Measurements from ENCODE around the gene IVNS1ABP. TPM values are rescaled to one million over a fixed set of nuclear protein-coding genes. Genes with fewer than 3 reads are reported as not detected.

The IVNS1ABP gene
- total and polyA plus RNA-seq, 10 of the 15 experiments (the other 5 are each of a cell fraction or from before 2014, with no cell fraction given): 19.2 to 154 (median 43.9) TPM

- Histone ChIP-seq H3K4me1 (ENCODE audit: control insufficient read depth, insufficient read depth, low read length) (no peaks in the 10 kb centered on the region), H3K27ac (ENCODE audit: control insufficient read depth, insufficient read depth) (no peak overlapping the region), H2AFZ (ENCODE audit: control insufficient read depth, low read depth, low read length) (no peak overlapping the region), H3K27me3 (replicated peaks in 1 of 2; ENCODE audit: control insufficient read depth in 2 of 2, insufficient read depth in 2 of 2, low read length in 1 of 2) (no peaks in the 10 kb centered on the region), H4K20me1 (ENCODE audit: control insufficient read depth, insufficient read depth) (no peaks in the 10 kb centered on the region), H3K9ac (ENCODE audit: control insufficient read depth, insufficient read depth, low read length) (no peak overlapping the region), H3K4me2 (ENCODE audit: control insufficient read depth, insufficient read depth) (no peak overlapping the region), H3K9me3 (replicated peaks; ENCODE audit: control insufficient read depth, insufficient read depth, low read length) (no peaks in the 10 kb centered on the region), H3K79me2 (ENCODE audit: control insufficient read depth, insufficient read depth, low read length) (no peaks in the 10 kb centered on the region), H3K36me3 (ENCODE audit: control insufficient read depth in 2 of 2, insufficient read depth in 2 of 2, low read length in 1 of 2) (no peaks in the 10 kb centered on the region), H3K4me3 (no peak overlapping the region)
- TF ChIP-seq BMI1 (IDR thresholded peaks at IDR 0.05; ENCODE audit: borderline replicate concordance): peak; percentile 75; the same call in 1 of the 2 replicates
- no peak for TF ChIP-seq SUZ12 (IDR thresholded peaks at IDR 0.05; ENCODE audit: unreplicated experiment)
- no peak for TF ChIP-seq RAD51 (IDR thresholded peaks at IDR 0.05)
- ChIA-PET SMC1A (ENCODE audit: uncharacterized antibody, unreplicated experiment) (interaction anchor here (0.7 to 2.7 kb wide), 4 partner anchors 11 to 325 kb away, joined by 3 to 8 read pairs (median 4); no protein-coding TSS in a partner anchor), POLR2A (no interaction called here), CTCF (interaction anchor here (0.9 kb wide), 1 partner anchor 16 kb away, joined by 3 read pairs; no protein-coding TSS in a partner anchor), RAD21 (ENCODE audit: unreplicated experiment) (no interaction called here)
- in situ Hi-C loops (cut with MboI) (no loop called here), intact Hi-C loops (cut with micrococcal nuclease; ENCODE audit: unreplicated experiment) (no loop called here)
- ATAC-seq (no peak), DNase-seq (ENCODE audit: low read depth, low spot score) (no peak), FAIRE-seq (no peak)
- WGBS (ENCODE audit: insufficient coverage, insufficient replicate concordance, low lambda C conversion rate, missing lambda C conversion rate): 75% methylated on average over 2 of the region's 2 CpGs
- no TSS peak for BruUV-seq (replicated peaks)
Observed at GRCh38 chr1:185351734-185352466, 34.9 kb upstream of the IVNS1ABP start.

DNA sequence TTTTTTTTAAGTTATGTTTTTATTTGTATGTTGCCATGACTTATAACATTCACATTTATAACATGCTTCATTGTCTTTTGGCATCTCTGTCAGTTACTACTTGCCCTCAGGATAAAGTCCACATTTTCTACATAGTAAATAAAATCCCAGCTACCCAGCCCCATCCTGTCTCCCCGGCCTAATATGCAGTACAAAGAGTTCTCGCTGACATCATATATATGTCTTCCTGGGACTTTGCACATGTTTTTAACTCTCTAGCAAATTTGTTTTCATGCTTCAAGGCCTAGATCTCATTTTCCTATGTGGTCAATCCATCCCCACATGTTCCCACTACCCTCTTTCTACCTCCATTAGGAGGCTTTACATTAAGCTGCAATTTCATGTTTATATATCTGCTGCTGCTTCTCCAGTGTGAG lies 33.0 kb upstream of the IVNS1ABP start:
- Histone ChIP-seq H4K20me1 (ENCODE audit: control insufficient read depth, insufficient read depth) (no peaks in the 10 kb centered on the region), H3K4me3 (no peak overlapping the region), H3K36me3 (ENCODE audit: control insufficient read depth in 2 of 2, insufficient read depth in 2 of 2, low read length in 1 of 2) (no peaks in the 10 kb centered on the region), H3K27me3 (replicated peaks in 1 of 2; ENCODE audit: control insufficient read depth in 2 of 2, insufficient read depth in 2 of 2, low read length in 1 of 2) (no peaks in the 10 kb centered on the region), H3K4me2 (ENCODE audit: control insufficient read depth, insufficient read depth) (no peak overlapping the region), H3K9ac (ENCODE audit: control insufficient read depth, insufficient read depth, low read length) (no peak overlapping the region), H3K27ac (ENCODE audit: control insufficient read depth, insufficient read depth) (no peak overlapping the region), H3K79me2 (ENCODE audit: control insufficient read depth, insufficient read depth, low read length) (no peaks in the 10 kb centered on the region), H3K9me3 (replicated peaks; ENCODE audit: control insufficient read depth, insufficient read depth, low read length) (no peaks in the 10 kb centered on the region), H3K4me1 (ENCODE audit: control insufficient read depth, insufficient read depth, low read length) (peaks cover 5% of the 10 kb centered on the region), H2AFZ (ENCODE audit: control insufficient read depth, low read depth, low read length) (no peak overlapping the region)
- ChIA-PET RAD21 (ENCODE audit: unreplicated experiment) (interaction anchor here (0.7 kb wide), 1 partner anchor 11 kb away, joined by 3 read pairs; no protein-coding TSS in a partner anchor), CTCF (no interaction called here), POLR2A (interaction anchor here (0.6 kb wide), 1 partner anchor 146 kb away, joined by 3 read pairs; no protein-coding TSS in a partner anchor), SMC1A (ENCODE audit: uncharacterized antibody, unreplicated experiment) (interaction anchor here (1.2 to 1.8 kb wide), 3 partner anchors 13 to 36 kb away, joined by 4 to 6 read pairs (median 5); no protein-coding TSS in a partner anchor)
- 100% methylated on average over 2 of the region's 2 CpGs for WGBS (ENCODE audit: insufficient coverage, insufficient replicate concordance, low lambda C conversion rate, missing lambda C conversion rate)
- intact Hi-C loops (cut with micrococcal nuclease; ENCODE audit: unreplicated experiment): no loop called here
- no peak for ATAC-seq
- DNase-seq (ENCODE audit: low read depth, low spot score): no peak
- FAIRE-seq: no peak
- in situ Hi-C loops (cut with MboI): no loop called here
- BruUV-seq (replicated peaks): no TSS peak
- TF ChIP-seq CHD2 (IDR thresholded peaks at IDR 0.05; ENCODE audit: borderline replicate concordance, low read depth, low read length): no peak
- TF ChIP-seq IKZF2 (IDR thresholded peaks at IDR 0.05): no peak
- TF ChIP-seq NR2F1 (conservative IDR thresholded peaks at IDR 0.05): no peak
- TF ChIP-seq CREM (IDR thresholded peaks at IDR 0.05; ENCODE audit: low read depth): no peak
- TF ChIP-seq TCF7 (IDR thresholded peaks at IDR 0.05; ENCODE audit: borderline replicate concordance): no peak
- TF ChIP-seq, protein P1, sequence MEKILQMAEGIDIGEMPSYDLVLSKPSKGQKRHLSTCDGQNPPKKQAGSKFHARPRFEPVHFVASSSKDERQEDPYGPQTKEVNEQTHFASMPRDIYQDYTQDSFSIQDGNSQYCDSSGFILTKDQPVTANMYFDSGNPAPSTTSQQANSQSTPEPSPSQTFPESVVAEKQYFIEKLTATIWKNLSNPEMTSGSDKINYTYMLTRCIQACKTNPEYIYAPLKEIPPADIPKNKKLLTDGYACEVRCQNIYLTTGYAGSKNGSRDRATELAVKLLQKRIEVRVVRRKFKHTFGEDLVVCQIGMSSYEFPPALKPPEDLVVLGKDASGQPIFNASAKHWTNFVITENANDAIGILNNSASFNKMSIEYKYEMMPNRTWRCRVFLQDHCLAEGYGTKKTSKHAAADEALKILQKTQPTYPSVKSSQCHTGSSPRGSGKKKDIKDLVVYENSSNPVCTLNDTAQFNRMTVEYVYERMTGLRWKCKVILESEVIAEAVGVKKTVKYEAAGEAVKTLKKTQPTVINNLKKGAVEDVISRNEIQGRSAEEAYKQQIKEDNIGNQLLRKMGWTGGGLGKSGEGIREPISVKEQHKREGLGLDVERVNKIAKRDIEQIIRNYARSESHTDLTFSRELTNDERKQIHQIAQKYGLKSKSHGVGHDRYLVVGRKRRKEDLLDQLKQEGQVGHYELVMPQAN (conservative IDR thresholded peaks at IDR 0.05): no peak
- no peak for TF ChIP-seq KAT2A (conservative IDR thresholded peaks at IDR 0.05; ENCODE audit: control insufficient read depth, low read depth, low read length)
- TF ChIP-seq KLF5 (IDR thresholded peaks at IDR 0.05; ENCODE audit: partially characterized antibody): no peak
- TF ChIP-seq YY1 (IDR thresholded peaks at IDR 0.05; ENCODE audit: low read depth, low read length): no peak
- no peak for TF ChIP-seq SIX5 (IDR thresholded peaks at IDR 0.05; ENCODE audit: low read depth, low read length, severe bottlenecking)
- TF ChIP-seq ZSCAN29 (IDR thresholded peaks at IDR 0.05): no peak

Data from GM12878 (cell line).